GM23338 (cell line): Measurements from ENCODE around the gene RALBP1.

ENCODE experiments used
- EZH2 ChIP-seq: fragments of 200-600 bp; sonication (generic); IDR thresholded peaks from one replicate; pipeline ENCODE4 v1.8.0; 2017; ENCODE audit warnings: antibody characterized with exemption, mild to moderate bottlenecking, low read depth; ENCODE audit not compliant: unreplicated experiment
- EZH2phosphoT487 ChIP-seq: fragments of 200-600 bp; sonication (generic); IDR thresholded peaks from one replicate; pipeline ENCODE4 v1.8.1; 2018; ENCODE audit warnings: antibody characterized with exemption; ENCODE audit not compliant: unreplicated experiment
- POLR2AphosphoS5 ChIP-seq: IDR thresholded peaks from 2 replicates; pipeline ENCODE4 v1.6.1; 2016; ENCODE audit warnings: antibody characterized with exemption, low read depth
- STAT1 ChIP-seq: IDR thresholded peaks from one replicate; pipeline ENCODE4 v1.6.1; 2016; ENCODE audit warnings: antibody characterized with exemption; ENCODE audit not compliant: unreplicated experiment
- TF ChIP-seq, protein P1 (sequence below), 2 experiments: fragments of 200-600 bp in 1 of 2; sonication (generic) in 1 of 2; conservative IDR thresholded peaks; 2 replicates each; pipeline versions ENCODE4 v1.5.1 to v1.6.1; 2016 to 2017; ENCODE audit warnings: antibody characterized with exemption in 2 of 2, low read depth in 2 of 2, mild to moderate bottlenecking in 2 of 2, moderate library complexity in 1 of 2
- TF ChIP-seq, protein P2 (sequence below): IDR thresholded peaks from one replicate; pipeline ENCODE4 v1.6.1; 2018; ENCODE audit warnings: antibody characterized with exemption; ENCODE audit not compliant: unreplicated experiment

DNA sequence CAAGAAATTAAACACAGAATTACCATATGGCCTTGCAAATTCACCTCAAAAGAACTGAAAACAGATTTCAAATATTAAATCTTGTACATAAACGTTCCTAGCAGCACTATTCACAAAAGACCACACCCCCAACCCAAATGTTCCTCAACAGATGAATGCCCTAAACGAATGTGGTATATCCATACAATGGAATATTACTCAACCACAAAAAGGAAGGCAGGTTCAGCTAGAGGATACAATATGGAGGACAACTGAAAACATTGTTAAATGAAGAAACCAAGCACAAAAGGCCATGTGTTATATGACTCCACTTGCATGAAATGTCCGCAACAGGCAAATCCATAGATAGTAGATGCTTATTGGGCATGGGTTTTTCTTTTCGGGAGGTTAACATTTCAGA, 77.3 kb downstream of the RALBP1 start:
- TF ChIP-seq, protein P1, sequence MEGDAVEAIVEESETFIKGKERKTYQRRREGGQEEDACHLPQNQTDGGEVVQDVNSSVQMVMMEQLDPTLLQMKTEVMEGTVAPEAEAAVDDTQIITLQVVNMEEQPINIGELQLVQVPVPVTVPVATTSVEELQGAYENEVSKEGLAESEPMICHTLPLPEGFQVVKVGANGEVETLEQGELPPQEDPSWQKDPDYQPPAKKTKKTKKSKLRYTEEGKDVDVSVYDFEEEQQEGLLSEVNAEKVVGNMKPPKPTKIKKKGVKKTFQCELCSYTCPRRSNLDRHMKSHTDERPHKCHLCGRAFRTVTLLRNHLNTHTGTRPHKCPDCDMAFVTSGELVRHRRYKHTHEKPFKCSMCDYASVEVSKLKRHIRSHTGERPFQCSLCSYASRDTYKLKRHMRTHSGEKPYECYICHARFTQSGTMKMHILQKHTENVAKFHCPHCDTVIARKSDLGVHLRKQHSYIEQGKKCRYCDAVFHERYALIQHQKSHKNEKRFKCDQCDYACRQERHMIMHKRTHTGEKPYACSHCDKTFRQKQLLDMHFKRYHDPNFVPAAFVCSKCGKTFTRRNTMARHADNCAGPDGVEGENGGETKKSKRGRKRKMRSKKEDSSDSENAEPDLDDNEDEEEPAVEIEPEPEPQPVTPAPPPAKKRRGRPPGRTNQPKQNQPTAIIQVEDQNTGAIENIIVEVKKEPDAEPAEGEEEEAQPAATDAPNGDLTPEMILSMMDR (conservative IDR thresholded peaks at IDR 0.05; ENCODE audit: low read depth in 2 of 2) = no peak
- TF ChIP-seq POLR2AphosphoS5 = no peak
- TF ChIP-seq EZH2phosphoT487 = no peak
- no peak for TF ChIP-seq STAT1
- TF ChIP-seq EZH2 = no peak
- TF ChIP-seq, protein P2, sequence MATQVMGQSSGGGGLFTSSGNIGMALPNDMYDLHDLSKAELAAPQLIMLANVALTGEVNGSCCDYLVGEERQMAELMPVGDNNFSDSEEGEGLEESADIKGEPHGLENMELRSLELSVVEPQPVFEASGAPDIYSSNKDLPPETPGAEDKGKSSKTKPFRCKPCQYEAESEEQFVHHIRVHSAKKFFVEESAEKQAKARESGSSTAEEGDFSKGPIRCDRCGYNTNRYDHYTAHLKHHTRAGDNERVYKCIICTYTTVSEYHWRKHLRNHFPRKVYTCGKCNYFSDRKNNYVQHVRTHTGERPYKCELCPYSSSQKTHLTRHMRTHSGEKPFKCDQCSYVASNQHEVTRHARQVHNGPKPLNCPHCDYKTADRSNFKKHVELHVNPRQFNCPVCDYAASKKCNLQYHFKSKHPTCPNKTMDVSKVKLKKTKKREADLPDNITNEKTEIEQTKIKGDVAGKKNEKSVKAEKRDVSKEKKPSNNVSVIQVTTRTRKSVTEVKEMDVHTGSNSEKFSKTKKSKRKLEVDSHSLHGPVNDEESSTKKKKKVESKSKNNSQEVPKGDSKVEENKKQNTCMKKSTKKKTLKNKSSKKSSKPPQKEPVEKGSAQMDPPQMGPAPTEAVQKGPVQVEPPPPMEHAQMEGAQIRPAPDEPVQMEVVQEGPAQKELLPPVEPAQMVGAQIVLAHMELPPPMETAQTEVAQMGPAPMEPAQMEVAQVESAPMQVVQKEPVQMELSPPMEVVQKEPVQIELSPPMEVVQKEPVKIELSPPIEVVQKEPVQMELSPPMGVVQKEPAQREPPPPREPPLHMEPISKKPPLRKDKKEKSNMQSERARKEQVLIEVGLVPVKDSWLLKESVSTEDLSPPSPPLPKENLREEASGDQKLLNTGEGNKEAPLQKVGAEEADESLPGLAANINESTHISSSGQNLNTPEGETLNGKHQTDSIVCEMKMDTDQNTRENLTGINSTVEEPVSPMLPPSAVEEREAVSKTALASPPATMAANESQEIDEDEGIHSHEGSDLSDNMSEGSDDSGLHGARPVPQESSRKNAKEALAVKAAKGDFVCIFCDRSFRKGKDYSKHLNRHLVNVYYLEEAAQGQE = no peak
